SK-N-SH treated with all-trans-retinoic acid at 6 μM for 48 hours (cell line): ENCODE results near the gene LYRM9.

Experiments used
- ATAC-seq: fragments of 200-7000 bp; cut with Tn5 transposase; 3 replicates; pipeline ENCODE4 v1.9.1; 2020; ENCODE audit warnings: mild to moderate bottlenecking, moderate library complexity
- BACH2 ChIP-seq: fragments of 250-450 bp; sonication (Bioruptor Pico); IDR thresholded peaks from 2 replicates; pipeline ENCODE4 v1.9.0; 2021; ENCODE audit warnings: mild to moderate bottlenecking, borderline replicate concordance
- CREB5 ChIP-seq: fragments of 250-450 bp; sonication (Bioruptor Pico); IDR thresholded peaks from 2 replicates; pipeline ENCODE4 v1.5.1; 2020; ENCODE audit warnings: low read depth, mild to moderate bottlenecking, moderate library complexity
- CSDC2 ChIP-seq: fragments of 250-450 bp; sonication (Bioruptor Pico); IDR thresholded peaks from 2 replicates; pipeline ENCODE4 v1.5.0; 2020; ENCODE audit warnings: mild to moderate bottlenecking, moderate library complexity
- CSRNP3 ChIP-seq: fragments of 250-450 bp; sonication (Bioruptor Pico); IDR thresholded peaks from 2 replicates; pipeline ENCODE4 v1.5.1; 2021; ENCODE audit warnings: mild to moderate bottlenecking, moderate library complexity
- ESRRG ChIP-seq: fragments of 250-450 bp; sonication (Bioruptor Pico); IDR thresholded peaks from 2 replicates; pipeline ENCODE4 v1.6.1; 2021; ENCODE audit warnings: mild to moderate bottlenecking
- GLIS3 ChIP-seq: fragments of 250-450 bp; sonication (Bioruptor Pico); IDR thresholded peaks from 2 replicates; pipeline ENCODE4 v1.5.0; 2020; ENCODE audit warnings: mild to moderate bottlenecking, moderate library complexity
- ISL1 ChIP-seq: fragments of 250-450 bp; sonication (Bioruptor Pico); IDR thresholded peaks from 2 replicates; pipeline ENCODE4 v2.1.2; 2022; ENCODE audit warnings: mild to moderate bottlenecking, moderate library complexity
- OSR1 ChIP-seq: fragments of 250-450 bp; sonication (Bioruptor Pico); IDR thresholded peaks from 2 replicates; pipeline ENCODE4 v1.8.0; 2022; ENCODE audit warnings: moderate library complexity, mild to moderate bottlenecking, inconsistent platforms
- PATZ1 ChIP-seq: fragments of 250-450 bp; sonication (Bioruptor Pico); IDR thresholded peaks from 2 replicates; pipeline ENCODE4 v1.8.0; 2020; ENCODE audit warnings: mild to moderate bottlenecking, moderate library complexity, borderline replicate concordance
- PPARA ChIP-seq: fragments of 250-450 bp; sonication (Bioruptor Pico); IDR thresholded peaks from 2 replicates; pipeline ENCODE4 v1.5.0; 2020; ENCODE audit warnings: mild to moderate bottlenecking, borderline replicate concordance
- RARB ChIP-seq: fragments of 250-450 bp; sonication (Bioruptor Pico); IDR thresholded peaks from 2 replicates; pipeline ENCODE4 v1.8.0; 2021; ENCODE audit warnings: mild to moderate bottlenecking, moderate library complexity
- SNAI2 ChIP-seq: fragments of 250-450 bp; sonication (Bioruptor Pico); IDR thresholded peaks from 2 replicates; pipeline ENCODE4 v1.5.0; 2020; ENCODE audit warnings: mild to moderate bottlenecking, moderate library complexity
- TCF4 ChIP-seq: fragments of 250-450 bp; sonication (Bioruptor Pico); IDR thresholded peaks from 2 replicates; pipeline ENCODE4 v1.8.0; 2021; ENCODE audit warnings: mild to moderate bottlenecking, moderate library complexity, borderline replicate concordance
- TOX ChIP-seq: fragments of 250-450 bp; sonication (Bioruptor Pico); IDR thresholded peaks from 2 replicates; pipeline ENCODE4 v1.8.0; 2021; ENCODE audit warnings: mild to moderate bottlenecking, moderate library complexity, borderline replicate concordance
- ZC3H10 ChIP-seq: fragments of 250-450 bp; sonication (Bioruptor Pico); IDR thresholded peaks from 2 replicates; pipeline ENCODE4 v1.5.1; 2021; ENCODE audit warnings: mild to moderate bottlenecking, moderate library complexity
- ZFP3 ChIP-seq: fragments of 250-450 bp; sonication (Bioruptor Pico); IDR thresholded peaks from 2 replicates; pipeline ENCODE4 v1.5.0; 2020; ENCODE audit warnings: mild to moderate bottlenecking, moderate library complexity
- ZNF565 ChIP-seq: fragments of 450-650 bp; formaldehyde crosslinking; conservative IDR thresholded peaks from 2 replicates; pipeline ENCODE4 v1.5.0; 2020; ENCODE audit warnings: low read depth, mild to moderate bottlenecking, moderate library complexity
- ZNF70 ChIP-seq: fragments of 450-650 bp; formaldehyde crosslinking; IDR thresholded peaks from 2 replicates; pipeline ENCODE4 v1.5.0; 2020; ENCODE audit warnings: mild to moderate bottlenecking, moderate library complexity
- ZNF8 ChIP-seq: fragments of 450-650 bp; formaldehyde crosslinking; IDR thresholded peaks from 2 replicates; pipeline ENCODE4 v1.5.0; 2020; ENCODE audit warnings: mild to moderate bottlenecking, moderate library complexity
- TF ChIP-seq, protein P1 (sequence below): fragments of 250-450 bp; sonication (Bioruptor Pico); IDR thresholded peaks from 2 replicates; pipeline ENCODE4 v1.8.0; 2021; ENCODE audit warnings: low read depth, mild to moderate bottlenecking, moderate library complexity, borderline replicate concordance
- TF ChIP-seq, protein P2 (sequence below): fragments of 250-450 bp; sonication (Bioruptor Pico); IDR thresholded peaks from 2 replicates; pipeline ENCODE4 v1.5.0; 2020; ENCODE audit warnings: mild to moderate bottlenecking, moderate library complexity

Gene LYRM9

DNA sequence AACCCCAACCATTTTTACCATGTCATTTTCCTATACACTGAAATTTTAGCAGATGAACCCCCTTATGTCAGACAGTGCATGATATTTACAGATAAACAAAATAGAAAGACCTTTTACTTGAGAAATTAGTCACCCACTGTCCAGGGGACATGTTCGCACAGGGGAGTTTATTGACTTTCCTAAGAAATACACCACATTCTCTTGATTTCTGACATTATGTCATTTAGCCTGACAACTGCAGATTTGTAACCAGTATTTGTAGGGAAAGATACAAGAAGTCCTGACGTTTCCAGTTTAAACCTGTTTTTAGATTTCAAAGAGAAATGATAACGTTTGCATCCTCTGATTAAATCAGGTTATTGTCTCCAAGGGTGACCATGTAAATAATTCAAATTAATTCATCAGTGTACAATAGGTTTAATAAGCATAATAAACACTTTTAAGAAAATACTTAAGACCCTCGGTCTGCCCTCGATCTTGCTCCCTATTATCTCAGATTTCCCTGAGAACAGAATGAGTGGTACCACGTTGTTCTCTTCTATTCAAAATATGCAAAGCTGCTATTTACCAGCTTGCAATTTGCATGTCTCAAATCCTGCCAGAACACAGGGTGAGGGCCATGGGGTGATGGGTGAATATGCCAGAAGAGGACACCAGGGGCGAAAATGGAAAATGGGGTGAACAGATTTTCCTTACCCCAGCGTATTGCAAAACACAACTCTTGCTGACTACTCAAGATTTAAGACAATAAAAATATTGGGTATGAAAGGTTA is 2.1 kb upstream of the LYRM9 start:
- TF ChIP-seq, protein P1, sequence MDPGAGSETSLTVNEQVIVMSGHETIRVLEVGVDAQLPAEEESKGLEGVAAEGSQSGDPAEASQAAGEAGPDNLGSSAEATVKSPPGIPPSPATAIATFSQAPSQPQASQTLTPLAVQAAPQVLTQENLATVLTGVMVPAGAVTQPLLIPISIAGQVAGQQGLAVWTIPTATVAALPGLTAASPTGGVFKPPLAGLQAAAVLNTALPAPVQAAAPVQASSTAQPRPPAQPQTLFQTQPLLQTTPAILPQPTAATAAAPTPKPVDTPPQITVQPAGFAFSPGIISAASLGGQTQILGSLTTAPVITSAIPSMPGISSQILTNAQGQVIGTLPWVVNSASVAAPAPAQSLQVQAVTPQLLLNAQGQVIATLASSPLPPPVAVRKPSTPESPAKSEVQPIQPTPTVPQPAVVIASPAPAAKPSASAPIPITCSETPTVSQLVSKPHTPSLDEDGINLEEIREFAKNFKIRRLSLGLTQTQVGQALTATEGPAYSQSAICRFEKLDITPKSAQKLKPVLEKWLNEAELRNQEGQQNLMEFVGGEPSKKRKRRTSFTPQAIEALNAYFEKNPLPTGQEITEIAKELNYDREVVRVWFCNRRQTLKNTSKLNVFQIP (CRISPR knock-in tag), result no peak
- no peak for TF ChIP-seq SNAI2 (CRISPR knock-in tag)
- TF ChIP-seq RARB, result no peak
- TF ChIP-seq GLIS3 (CRISPR knock-in tag), result no peak
- TF ChIP-seq CSRNP3 (CRISPR knock-in tag), result no peak
- TF ChIP-seq ESRRG (CRISPR knock-in tag), result no peak
- TF ChIP-seq ISL1, result no peak
- no peak for TF ChIP-seq ZNF565
- no peak for TF ChIP-seq ZNF8 (CRISPR knock-in tag)
- ATAC-seq, result no peak

GRCh38 chr17:27893841-27894503 is 807 bp upstream of the LYRM9 start:
- no peak for ATAC-seq
- TF ChIP-seq OSR1 (CRISPR knock-in tag) (no peak), ZC3H10 (CRISPR knock-in tag) (no peak), GLIS3 (CRISPR knock-in tag) (no peak), CSRNP3 (CRISPR knock-in tag) (no peak), TOX (CRISPR knock-in tag) (no peak), CREB5 (CRISPR knock-in tag) (no peak), ISL1 (no peak), BACH2 (CRISPR knock-in tag) (no peak), ZFP3 (no peak), ZNF8 (CRISPR knock-in tag) (no peak), PPARA (CRISPR knock-in tag) (no peak)
- TF ChIP-seq, protein P2, sequence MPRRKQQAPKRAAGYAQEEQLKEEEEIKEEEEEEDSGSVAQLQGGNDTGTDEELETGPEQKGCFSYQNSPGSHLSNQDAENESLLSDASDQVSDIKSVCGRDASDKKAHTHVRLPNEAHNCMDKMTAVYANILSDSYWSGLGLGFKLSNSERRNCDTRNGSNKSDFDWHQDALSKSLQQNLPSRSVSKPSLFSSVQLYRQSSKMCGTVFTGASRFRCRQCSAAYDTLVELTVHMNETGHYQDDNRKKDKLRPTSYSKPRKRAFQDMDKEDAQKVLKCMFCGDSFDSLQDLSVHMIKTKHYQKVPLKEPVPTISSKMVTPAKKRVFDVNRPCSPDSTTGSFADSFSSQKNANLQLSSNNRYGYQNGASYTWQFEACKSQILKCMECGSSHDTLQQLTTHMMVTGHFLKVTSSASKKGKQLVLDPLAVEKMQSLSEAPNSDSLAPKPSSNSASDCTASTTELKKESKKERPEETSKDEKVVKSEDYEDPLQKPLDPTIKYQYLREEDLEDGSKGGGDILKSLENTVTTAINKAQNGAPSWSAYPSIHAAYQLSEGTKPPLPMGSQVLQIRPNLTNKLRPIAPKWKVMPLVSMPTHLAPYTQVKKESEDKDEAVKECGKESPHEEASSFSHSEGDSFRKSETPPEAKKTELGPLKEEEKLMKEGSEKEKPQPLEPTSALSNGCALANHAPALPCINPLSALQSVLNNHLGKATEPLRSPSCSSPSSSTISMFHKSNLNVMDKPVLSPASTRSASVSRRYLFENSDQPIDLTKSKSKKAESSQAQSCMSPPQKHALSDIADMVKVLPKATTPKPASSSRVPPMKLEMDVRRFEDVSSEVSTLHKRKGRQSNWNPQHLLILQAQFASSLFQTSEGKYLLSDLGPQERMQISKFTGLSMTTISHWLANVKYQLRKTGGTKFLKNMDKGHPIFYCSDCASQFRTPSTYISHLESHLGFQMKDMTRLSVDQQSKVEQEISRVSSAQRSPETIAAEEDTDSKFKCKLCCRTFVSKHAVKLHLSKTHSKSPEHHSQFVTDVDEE (CRISPR knock-in tag), result no peak

DNA sequence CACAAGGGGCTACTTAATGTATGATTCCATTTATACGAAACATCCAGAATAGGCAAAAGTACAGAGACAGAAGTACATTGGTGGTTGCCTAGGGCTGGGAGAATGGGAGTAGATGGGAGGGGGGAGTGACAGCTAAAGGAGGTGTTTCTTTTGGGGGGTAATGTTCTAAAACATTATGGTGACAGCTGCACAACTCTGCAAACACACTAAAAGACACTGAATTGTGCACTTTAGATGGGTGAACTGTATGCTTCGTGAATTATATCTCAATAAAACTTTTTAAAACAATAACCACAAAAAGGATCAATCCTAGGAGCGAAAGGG is 661 bp downstream of the LYRM9 start:
- ATAC-seq, result no peak
- no peak for TF ChIP-seq ZNF565
- no peak for TF ChIP-seq TCF4 (CRISPR knock-in tag)
- TF ChIP-seq CSDC2 (CRISPR knock-in tag), result no peak
- no peak for TF ChIP-seq ZNF70
- no peak for TF ChIP-seq PATZ1
- TF ChIP-seq ZNF8 (CRISPR knock-in tag), result no peak
- TF ChIP-seq TOX (CRISPR knock-in tag), result no peak
- no peak for TF ChIP-seq PPARA (CRISPR knock-in tag)
- TF ChIP-seq, protein P2 (CRISPR knock-in tag), result no peak
